Pancreas (tissue), 10 donors: Measurements from ENCODE around the gene CHST14. TPM values are rescaled to one million over a fixed set of nuclear protein-coding genes. Genes with fewer than 3 reads are reported as not detected.

ENCODE experiments used
- ATAC-seq, 4 donors: fragments of 200-7000 bp; cut with Tn5 transposase; one replicate each; pipeline versions ENCODE4 v1.8.0 to v1.9.1; 2020; ENCODE audit warnings: mild to moderate bottlenecking in 4 of 4, moderate library complexity in 4 of 4
- DNase-seq, 6 donors: peaks; one replicate each; pipeline ENCODE4 v3.0.0-alpha.2; 2020
- FAIRE-seq: peaks from 2 replicates; lab custom pipeline; 2012; peaks lifted over from hg19 to GRCh38; lab: Jason Lieb, UNC
- H3K27ac ChIP-seq, 4 donors: fragments of 200-600 bp; sonication (generic); 1 replicate in 3 of 4; 2 replicates in 1 of 4; pipeline versions ENCODE4 v1.5.0 to v1.8.0; 2020
- H3K27me3 ChIP-seq, 4 donors: fragments of 200-600 bp; one replicate each; pipeline ENCODE4 v1.8.0; 2021
- H3K36me3 ChIP-seq, 3 donors: fragments of 200-600 bp; sonication (generic) in 1 of 3; one replicate each; pipeline versions ENCODE4 v1.5.0 to v1.8.0; 2020 to 2021
- H3K4me1 ChIP-seq, 3 donors: fragments of 200-600 bp; one replicate each; pipeline ENCODE4 v1.8.0; 2021
- H3K4me3 ChIP-seq, 4 donors: fragments of 200-600 bp; sonication (generic) in 2 of 4; one replicate each; pipeline versions ENCODE4 v1.5.0 to v1.8.0; 2020 to 2021
- H3K9me3 ChIP-seq, 4 donors: fragments of 200-600 bp; one replicate each; pipeline ENCODE4 v1.8.0; 2021
- CTCF ChIP-seq, 4 donors: fragments of 200-600 bp; sonication (generic) in 3 of 4; IDR thresholded peaks; one replicate each; pipeline versions ENCODE4 v1.5.0 to v1.8.0; 2021; ENCODE audit warnings: antibody characterized with exemption in 4 of 4
- WGBS, 2 donors: extraction: QIAGEN DNeasy Blood & Tissue Kit; methylation state at CpG; one replicate each; pipeline ENCODE4 v1.1.7; 2013; 5-methylcytosine and 5-hydroxymethylcytosine counted together
- intact Hi-C, 3 donors: fragments of 100-400 bp; cut with DNase I; formaldehyde crosslinking; loops; one replicate each; pipeline versions ENCODE4 v1.11.1 to v1.14.2; 2022
- polyA plus RNA-seq, 2 donors: library from polyadenylated mRNA; stranded (reverse); fragments of 200-250 nt; gene quantifications; one replicate each; pipeline ENCODE4 v1.2.3, GENCODE V29; 2013
- total RNA-seq, 6 donors: library from RNA; stranded (reverse); fragmentation: NEBNext Ultra II Directional in 4 of 6; extraction: Animal tissue kit (Norgen Biotek cat#: 25700) in 4 of 6; gene quantifications; one replicate each; pipeline versions ENCODE4 v1.2.1 to v1.2.4, GENCODE V29; 2021 to 2023
- donor health status: healthy with polysubstance abuse.
- donor health status: DM: no; HTN: no; CAD: no; lungs with moderate emphysema.
- donor health status: DM: no; HTN: no; CAD: no.
- donor health status: control.
- donor health status: control.
- donor health status: Bipolar disorder and iron deficiency.
- donor health status: DM: yes; HTN: yes; CAD: no.
- donor health status: DM: no; HTN: no; CAD: no.
- donor health status: DM: no; HTN: no; CAD: no.
- donor health status: DM: yes; HTN: yes; CAD: no.

CHST14 gene
- total and polyA plus RNA-seq, 8 donors, result 3.1 to 8.9 (median 4.3) TPM

- intact Hi-C loops, result no loop called here
- Histone ChIP-seq H3K27me3 (no peaks in the 10 kb centered on the region), H3K9me3 (no peaks in the 10 kb centered on the region), H3K4me1 (no peaks in the 10 kb centered on the region), H3K4me3 (no peak overlapping the region), H3K27ac (no peak overlapping the region), H3K36me3 (no peaks in the 10 kb centered on the region)
- WGBS, 2 donors, result 81 to 83% methylated on average over 4 of the region's 4 CpGs
- DNase-seq (no peak), FAIRE-seq (no peak), ATAC-seq (no peak)
- TF ChIP-seq CTCF (IDR thresholded peaks at IDR 0.05), result no peak
These were observed 30.0 kb downstream of the CHST14 start for GRCh38 chr15:40500568-40501330.

GRCh38 chr15:40501487-40501886, 30.7 kb downstream of the CHST14 start:
- TF ChIP-seq CTCF (IDR thresholded peaks at IDR 0.05), result no peak
- WGBS, 2 donors, result 77 to 82% methylated on average over 6 of the region's 6 CpGs
- H3K4me1 ChIP-seq, result no peaks in the 10 kb centered on the region
- no peaks in the 10 kb centered on the region for H3K27me3 ChIP-seq
- H3K9me3 ChIP-seq, result no peaks in the 10 kb centered on the region
- intact Hi-C loops, result no loop called here
- ATAC-seq, result no peak
- no peak for DNase-seq
- no peaks in the 10 kb centered on the region for H3K36me3 ChIP-seq
- no peak for FAIRE-seq
- no peak overlapping the region for H3K4me3 ChIP-seq
- H3K27ac ChIP-seq, result no peak overlapping the region

GRCh38 chr15:40506964-40507571, 36.3 kb downstream of the CHST14 start:
- WGBS, 2 donors, result 6 to 8% methylated on average over 24 to 30 of the region's 30 CpGs
- DNase-seq, result peak; percentile 70 to 91 (median 79)
- ATAC-seq, result peak; percentile 66 to 91 (median 84)
- Histone ChIP-seq H3K9me3 (no peaks in the 10 kb centered on the region), H3K27ac (no peak overlapping the region), H3K4me3 (peak overlapping the region in 2 of 4 donors; percentile 12 to 31), H3K36me3 (no peaks in the 10 kb centered on the region), H3K27me3 (no peaks in the 10 kb centered on the region), H3K4me1 (no peaks in the 10 kb centered on the region)
- peak; percentile 25 to 50 (median 41) for TF ChIP-seq CTCF (IDR thresholded peaks at IDR 0.05)
- intact Hi-C loops, result no loop called here
- FAIRE-seq, result no peak

GRCh38 chr15:40508216-40508615, 37.4 kb downstream of the CHST14 start:
- ATAC-seq (no peak), FAIRE-seq (no peak), DNase-seq (no peak)
- Histone ChIP-seq H3K27me3 (no peaks in the 10 kb centered on the region), H3K27ac (no peak overlapping the region), H3K9me3 (no peaks in the 10 kb centered on the region), H3K4me3 (no peak overlapping the region), H3K36me3 (no peaks in the 10 kb centered on the region), H3K4me1 (no peaks in the 10 kb centered on the region)
- intact Hi-C loops, result no loop called here
- TF ChIP-seq CTCF (IDR thresholded peaks at IDR 0.05), result no peak
- 91 to 97% methylated on average over 1 of the region's 1 CpG for WGBS, 2 donors

- 73 to 74% methylated on average over 2 of the region's 2 CpGs for WGBS, 2 donors
- DNase-seq (no peak), FAIRE-seq (no peak), ATAC-seq (no peak)
- intact Hi-C loops, result no loop called here
- Histone ChIP-seq H3K4me3 (no peak overlapping the region), H3K36me3 (no peaks in the 10 kb centered on the region), H3K27ac (no peak overlapping the region), H3K27me3 (no peaks in the 10 kb centered on the region), H3K9me3 (no peaks in the 10 kb centered on the region), H3K4me1 (no peaks in the 10 kb centered on the region)
- no peak for TF ChIP-seq CTCF (IDR thresholded peaks at IDR 0.05)
These were observed 39.4 kb downstream of the CHST14 start for GRCh38 chr15:40510201-40510600.
